ENCODE results near the gene CNTN1.
A peak's percentile ranks its signal among the peaks of the same experiment; 100 is the strongest.

Gene CNTN1

GRCh38 chr12:40999210-40999609 lies 307.0 kb downstream of the CNTN1 start:
- no peak overlapping the region for H3K4me3 ChIP-seq (replicated peaks; ENCODE audit: low read depth, low read length)
- no peak for TF ChIP-seq CTCF (IDR thresholded peaks at IDR 0.05; ENCODE audit: low read length, missing control alignments)
- no peak for DNase-seq (ENCODE audit: low read depth)

- no peak for TF ChIP-seq CTCF (IDR thresholded peaks at IDR 0.05; ENCODE audit: low read length, missing control alignments)
- no peak overlapping the region for H3K4me3 ChIP-seq (replicated peaks; ENCODE audit: low read depth, low read length)
- DNase-seq (ENCODE audit: low read depth), result no peak
Measured at GRCh38 chr12:41008472-41008871, 316.2 kb downstream of the CNTN1 start.

GRCh38 chr12:41011939-41012338 lies 319.7 kb downstream of the CNTN1 start:
- TF ChIP-seq CTCF (IDR thresholded peaks at IDR 0.05; ENCODE audit: low read length, missing control alignments), result no peak
- no peak overlapping the region for H3K4me3 ChIP-seq (replicated peaks; ENCODE audit: low read depth, low read length)
- DNase-seq (ENCODE audit: low read depth), result no peak

- H3K4me3 ChIP-seq (replicated peaks; ENCODE audit: low read depth, low read length), result no peak overlapping the region
- TF ChIP-seq CTCF (IDR thresholded peaks at IDR 0.05; ENCODE audit: low read length, missing control alignments), result no peak
- peak; percentile 1 for DNase-seq (ENCODE audit: low read depth)
Measured at GRCh38 chr12:41013881-41014642, 321.8 kb downstream of the CNTN1 start.

- DNase-seq (ENCODE audit: low read depth), result peak; percentile 8
- no peak for TF ChIP-seq CTCF (IDR thresholded peaks at IDR 0.05; ENCODE audit: low read length, missing control alignments)
- H3K4me3 ChIP-seq (replicated peaks; ENCODE audit: low read depth, low read length), result no peak overlapping the region
Measured at GRCh38 chr12:41014643-41015020, 322.4 kb downstream of the CNTN1 start.

GRCh38 chr12:41018010-41018409 lies 325.8 kb downstream of the CNTN1 start:
- H3K4me3 ChIP-seq (replicated peaks; ENCODE audit: low read depth, low read length), result no peak overlapping the region
- no peak for DNase-seq (ENCODE audit: low read depth)
- no peak for TF ChIP-seq CTCF (IDR thresholded peaks at IDR 0.05; ENCODE audit: low read length, missing control alignments)

GRCh38 chr12:41019461-41019860 lies 327.2 kb downstream of the CNTN1 start:
- TF ChIP-seq CTCF (IDR thresholded peaks at IDR 0.05; ENCODE audit: low read length, missing control alignments), result no peak
- H3K4me3 ChIP-seq (replicated peaks; ENCODE audit: low read depth, low read length), result no peak overlapping the region
- DNase-seq (ENCODE audit: low read depth), result no peak
